K562 (cell line): Measurements from ENCODE around the gene TTC31. TPM values are rescaled to one million over a fixed set of nuclear protein-coding genes. Genes with fewer than 3 reads are reported as not detected.
A peak's percentile ranks its signal among the peaks of the same experiment; 100 is the strongest.

ENCODE experiments used
- ATAC-seq: fragments of 200-7000 bp; cut with Tn5 transposase; 3 replicates; pipeline ENCODE4 v1.9.1; 2020; ENCODE audit warnings: moderate library complexity
- BruUV-seq: library from RNA; stranded (reverse); fragments of 400-500 nt; replicated peaks from 2 replicates; lab custom pipeline; 2021; lab: Mats Ljungman, UMichigan
- CTCF ChIA-PET: fragments of 300-600 bp; formaldehyde crosslinking; extraction: SDS; loops from one replicate; lab custom pipeline; 2021; ENCODE audit warnings: low intra/inter-chr PET ratio; lab: Yijun Ruan, JAX
- POLR2A ChIA-PET: fragments of 300-600, 350-650 bp; sonication (Branson Sonifier 250); formaldehyde crosslinking; extraction: SDS; loops from one replicate; lab custom pipeline; 2021; ENCODE audit warnings: antibody characterized with exemption, inconsistent platforms; lab: Yijun Ruan, JAX
- DNase-seq, 4 experiments: peaks; one replicate each; pipeline versions ENCODE4 v3.0.0 to v3.0.0-alpha.2; 2011 to 2018; ENCODE audit warnings: low spot score in 3 of 4, mixed read lengths in 3 of 4; ENCODE audit errors: extremely low read depth in 1 of 4
- FAIRE-seq: peaks from 2 replicates; lab custom pipeline; 2011; peaks lifted over from hg19 to GRCh38; lab: Jason Lieb, UNC
- H2AFZ ChIP-seq: 2 replicates; pipeline ENCODE4 v1.6.0; 2011; ENCODE audit warnings: low read depth, low read length, control low read depth, inconsistent platforms
- H3K27ac ChIP-seq: fragments of 200-600 bp; 3 replicates; pipeline ENCODE4 v1.8.0; 2011; ENCODE audit warnings: low read depth, mild to moderate bottlenecking, control low read depth, inconsistent platforms, low read length, moderate library complexity, mixed read lengths; ENCODE audit errors: extremely low read depth
- H3K27me3 ChIP-seq, 2 experiments: fragments of 300-600 bp in 1 of 2; 2 replicates in 1 of 2; 3 replicates in 1 of 2; pipeline versions ENCODE4 v1.6.0 to v1.8.0; 2011; ENCODE audit warnings: inconsistent platforms in 2 of 2, low read length in 2 of 2, mild to moderate bottlenecking in 1 of 2, mixed read lengths in 1 of 2, moderate library complexity in 1 of 2; ENCODE audit not compliant: control insufficient read depth in 2 of 2, insufficient read depth in 2 of 2
- H3K36me3 ChIP-seq: fragments of 300-600 bp; 3 replicates; pipeline ENCODE4 v1.8.0; 2011; ENCODE audit warnings: mild to moderate bottlenecking, low read length, inconsistent platforms; ENCODE audit not compliant: control insufficient read depth, insufficient read depth
- H3K4me1 ChIP-seq, 2 experiments: fragments of 200-600 bp in 1 of 2; replicated peaks in 1 of 2; 2 replicates in 1 of 2; 3 replicates in 1 of 2; pipeline versions ENCODE4 v1.5.1 to v1.8.0; 2011; ENCODE audit warnings: inconsistent platforms in 2 of 2, low read length in 2 of 2, mild to moderate bottlenecking in 1 of 2, mixed read lengths in 1 of 2, moderate library complexity in 1 of 2; ENCODE audit not compliant: control insufficient read depth in 2 of 2, insufficient read depth in 2 of 2
- H3K4me2 ChIP-seq: 2 replicates; pipeline ENCODE4 v1.6.1; 2011; ENCODE audit warnings: low read length, control low read depth, inconsistent platforms, mixed read lengths; ENCODE audit not compliant: insufficient read depth
- H3K4me3 ChIP-seq: fragments of 200-600 bp; sonication (generic), shearing (Covaris generic); 2 replicates; pipeline ENCODE4 v1.5.1; 2016; ENCODE audit warnings: control low read depth, inconsistent platforms
- H3K79me2 ChIP-seq: fragments of 200-600 bp; 3 replicates; pipeline ENCODE4 v1.8.0; 2011; ENCODE audit warnings: low read length, inconsistent platforms; ENCODE audit not compliant: control insufficient read depth, insufficient read depth
- H3K9ac ChIP-seq, 2 experiments: 2 replicates each; pipeline versions ENCODE4 v1.6.0 to v1.6.1; 2011; ENCODE audit warnings: low read depth in 2 of 2, low read length in 2 of 2, control low read depth in 1 of 2, inconsistent platforms in 1 of 2, mild to moderate bottlenecking in 1 of 2, mixed read lengths in 1 of 2; ENCODE audit not compliant: insufficient read depth in 1 of 2
- H3K9me1 ChIP-seq: one replicate; pipeline ENCODE4 v1.6.0; 2011; ENCODE audit warnings: inconsistent platforms, mild to moderate bottlenecking, low read length, moderate library complexity; ENCODE audit not compliant: control insufficient read depth, insufficient read depth
- H3K9me3 ChIP-seq: replicated peaks from 2 replicates; pipeline ENCODE4 v1.5.1; 2011; ENCODE audit warnings: low read depth, low read length, inconsistent platforms; ENCODE audit not compliant: control insufficient read depth, insufficient read depth
- H4K20me1 ChIP-seq: replicated peaks from 2 replicates; pipeline ENCODE4 v1.6.1; 2011; ENCODE audit warnings: low read length, inconsistent platforms, mixed read lengths; ENCODE audit not compliant: control insufficient read depth, insufficient read depth
- EHMT2 ChIP-seq: fragments of 450-650 bp; IDR thresholded peaks from 2 replicates; pipeline ENCODE4 v1.6.1; 2018; ENCODE audit warnings: antibody characterized with exemption
- ELF2 ChIP-seq: fragments of 250-450 bp; sonication (Bioruptor Pico); IDR thresholded peaks from 2 replicates; pipeline ENCODE4 v1.5.0; 2021; ENCODE audit warnings: mild to moderate bottlenecking
- EWSR1 ChIP-seq: fragments of 450-650 bp; IDR thresholded peaks from 2 replicates; pipeline ENCODE4 v1.6.1; 2018; ENCODE audit warnings: borderline replicate concordance, mild to moderate bottlenecking, low read depth, moderate library complexity; ENCODE audit not compliant: partially characterized antibody
- GABPB1 ChIP-seq: sonication (generic); formaldehyde crosslinking; IDR thresholded peaks from 2 replicates; pipeline ENCODE4 v1.8.0; 2022; ENCODE audit warnings: mild to moderate bottlenecking, missing genetic modification reagents
- HSF4 ChIP-seq: fragments of 250-450 bp; sonication (Bioruptor Pico); IDR thresholded peaks from 2 replicates; pipeline ENCODE4 v2.1.2; 2022; ENCODE audit warnings: mild to moderate bottlenecking, moderate library complexity, borderline replicate concordance
- KDM1A ChIP-seq, 2 experiments: fragments of 450-650 bp; IDR thresholded peaks; 2 replicates each; pipeline ENCODE4 v1.6.1; 2016; ENCODE audit warnings: mild to moderate bottlenecking in 2 of 2
- KLF6 ChIP-seq: fragments of 250-450 bp; sonication (Bioruptor Pico); IDR thresholded peaks from 2 replicates; pipeline ENCODE4 v1.4.0; 2020; ENCODE audit warnings: mild to moderate bottlenecking, moderate library complexity, borderline replicate concordance
- NFIX ChIP-seq: fragments of 250-450 bp; sonication (Bioruptor Pico); IDR thresholded peaks from 2 replicates; pipeline ENCODE4 v1.4.0; 2020; ENCODE audit warnings: low read depth, mild to moderate bottlenecking, moderate library complexity
- PCBP1 ChIP-seq: fragments of 200-400 bp; formaldehyde crosslinking; IDR thresholded peaks from 2 replicates; pipeline ENCODE4 v1.6.1; 2018; ENCODE audit warnings: mild to moderate bottlenecking, low read depth, low read length; ENCODE audit not compliant: poor library complexity, severe bottlenecking
- RCOR1 ChIP-seq, 2 experiments: IDR thresholded peaks; 2 replicates each; pipeline ENCODE4 v1.6.1; 2012; ENCODE audit warnings: low read depth in 2 of 2, low read length in 2 of 2, borderline replicate concordance in 1 of 2, improper control_type of control experiment in 1 of 2
- STAT5A ChIP-seq: IDR thresholded peaks from 2 replicates; pipeline ENCODE4 v1.6.1; 2012; ENCODE audit warnings: low read length, inconsistent platforms, borderline replicate concordance
- TAF9B ChIP-seq: fragments of 450-650 bp; IDR thresholded peaks from 2 replicates; pipeline ENCODE4 v1.6.1; 2018; ENCODE audit warnings: mild to moderate bottlenecking; ENCODE audit not compliant: partially characterized antibody
- TRIM28 ChIP-seq: fragments of 450-650 bp; IDR thresholded peaks from 2 replicates; pipeline ENCODE4 v1.6.1; 2017
- U2AF2 ChIP-seq: fragments of 200-400 bp; formaldehyde crosslinking; optimal IDR thresholded peaks from 2 replicates; pipeline ENCODE3; 2017; ENCODE audit warnings: low read depth, mild to moderate bottlenecking, low read length
- ZNF184 ChIP-seq: sonication (generic); formaldehyde crosslinking; IDR thresholded peaks from 2 replicates; pipeline ENCODE4 v1.5.0; 2020; ENCODE audit warnings: missing genetic modification reagents
- ZNF384 ChIP-seq: IDR thresholded peaks from 2 replicates; pipeline ENCODE4 v1.6.1; 2012; ENCODE audit warnings: low read depth, low read length, improper control_type of control experiment
- ZSCAN32 ChIP-seq: fragments of 450-650 bp; formaldehyde crosslinking; IDR thresholded peaks from 2 replicates; pipeline ENCODE4 v1.4.0; 2020; ENCODE audit warnings: mild to moderate bottlenecking, moderate library complexity
- WGBS: fragments of 100-300 bp; shearing (Covaris generic); methylation state at CpG from one replicate; pipeline ENCODE4 v1.1.6; 2016; ENCODE audit warnings: low coverage, mixed read lengths; ENCODE audit not compliant: insufficient coverage; ENCODE audit errors: missing lambda C conversion rate; 5-methylcytosine and 5-hydroxymethylcytosine counted together
- in situ Hi-C: fragments of 300-500 bp; cut with MboI; formaldehyde crosslinking; loops from 4 replicates; pipeline ENCODE4 v1.15.0; 2018; ENCODE audit warnings: inconsistent platforms, mixed read lengths
- intact Hi-C: fragments of 100-400 bp; cut with micrococcal nuclease; formaldehyde crosslinking; loops from 2 replicates; pipeline ENCODE4 v1.14.2; 2022
- polyA plus RNA-seq, 8 experiments: library from polyadenylated mRNA; depleted of rRNA in 4 of 8; stranded (reverse) in 5 of 8; unstranded in 3 of 8; fragments of >200 nt; fragmentation: Nextera tagmentation in 2 of 8; fragmentation: Illumina TruSeq in 1 of 8; extraction: Ambion mirVana in 2 of 8; extraction: Trizol in 1 of 8; gene quantifications; 2 replicates each; pipeline versions ENCODE4 v1.2.1 to v1.2.3, GENCODE V29; 2011 to 2014; ENCODE audit warnings: inconsistent platforms in 1 of 8, missing spikeins in 1 of 8
- total RNA-seq, 7 experiments: library from RNA; depleted of rRNA in 6 of 7; stranded (reverse); fragments of >200 nt in 6 of 7; fragmentation: Illumina TruSeq in 2 of 7; extraction: Trizol in 2 of 7; gene quantifications; 2 replicates each; pipeline versions ENCODE4 v1.2.1 to v1.2.3, GENCODE V29; 2011 to 2021; ENCODE audit warnings: low replicate concordance in 1 of 7
- TF ChIP-seq, protein P1 (sequence below), 3 experiments: IDR thresholded peaks in 2 of 3; conservative IDR thresholded peaks in 1 of 3; 2 replicates each; pipeline ENCODE4 v1.5.1; 2011 to 2012; ENCODE audit warnings: low read length in 3 of 3, mild to moderate bottlenecking in 3 of 3, control low read depth in 2 of 3, improper control_type of control experiment in 1 of 3, inconsistent platforms in 1 of 3, low read depth in 1 of 3, mixed read lengths in 1 of 3, moderate library complexity in 1 of 3; ENCODE audit not compliant: insufficient read depth in 2 of 3
- TF ChIP-seq, protein P2 (sequence below): sonication (generic); formaldehyde crosslinking; IDR thresholded peaks from 2 replicates; pipeline ENCODE4 v1.4.0; 2020; ENCODE audit warnings: mild to moderate bottlenecking, missing genetic modification reagents

TTC31 gene
- total and polyA plus RNA-seq, 9 of the 15 experiments (the other 6 are each of a cell fraction or from before 2014, with no cell fraction given): 4.7 to 30.5 (median 15.9) TPM

DNA sequence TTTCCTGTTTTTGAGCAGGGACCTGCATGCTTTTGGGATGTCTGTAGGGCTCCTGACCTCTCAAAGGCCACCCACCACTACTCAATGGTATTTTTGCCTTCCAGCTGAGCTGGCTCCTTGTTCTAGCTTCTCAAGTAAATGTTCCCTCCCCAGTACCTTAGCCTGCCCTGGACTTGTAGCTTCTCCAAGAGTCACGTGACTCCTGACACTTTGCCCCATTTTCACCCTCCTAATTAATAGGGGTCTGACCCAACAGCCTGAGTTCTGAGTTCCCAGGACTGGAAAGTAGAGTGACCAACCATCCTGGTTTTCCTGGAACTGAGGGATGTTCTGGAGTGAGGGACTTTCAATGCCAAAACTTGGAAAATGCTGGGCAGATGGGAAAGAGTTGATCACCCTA lies 12.6 kb downstream of the TTC31 start (continued):
- TF ChIP-seq ZNF384 (no peak), ELF2 (CRISPR knock-in tag) (no peak), TAF9B (no peak), EWSR1 (no peak)
- TF ChIP-seq, protein P1, sequence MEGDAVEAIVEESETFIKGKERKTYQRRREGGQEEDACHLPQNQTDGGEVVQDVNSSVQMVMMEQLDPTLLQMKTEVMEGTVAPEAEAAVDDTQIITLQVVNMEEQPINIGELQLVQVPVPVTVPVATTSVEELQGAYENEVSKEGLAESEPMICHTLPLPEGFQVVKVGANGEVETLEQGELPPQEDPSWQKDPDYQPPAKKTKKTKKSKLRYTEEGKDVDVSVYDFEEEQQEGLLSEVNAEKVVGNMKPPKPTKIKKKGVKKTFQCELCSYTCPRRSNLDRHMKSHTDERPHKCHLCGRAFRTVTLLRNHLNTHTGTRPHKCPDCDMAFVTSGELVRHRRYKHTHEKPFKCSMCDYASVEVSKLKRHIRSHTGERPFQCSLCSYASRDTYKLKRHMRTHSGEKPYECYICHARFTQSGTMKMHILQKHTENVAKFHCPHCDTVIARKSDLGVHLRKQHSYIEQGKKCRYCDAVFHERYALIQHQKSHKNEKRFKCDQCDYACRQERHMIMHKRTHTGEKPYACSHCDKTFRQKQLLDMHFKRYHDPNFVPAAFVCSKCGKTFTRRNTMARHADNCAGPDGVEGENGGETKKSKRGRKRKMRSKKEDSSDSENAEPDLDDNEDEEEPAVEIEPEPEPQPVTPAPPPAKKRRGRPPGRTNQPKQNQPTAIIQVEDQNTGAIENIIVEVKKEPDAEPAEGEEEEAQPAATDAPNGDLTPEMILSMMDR (IDR thresholded peaks at IDR 0.05 in 2 of 3, conservative IDR thresholded peaks at IDR 0.05 in 1 of 3; ENCODE audit: insufficient read depth in 2 of 3, low read depth in 1 of 3, low read length in 3 of 3): no peak

DNA sequence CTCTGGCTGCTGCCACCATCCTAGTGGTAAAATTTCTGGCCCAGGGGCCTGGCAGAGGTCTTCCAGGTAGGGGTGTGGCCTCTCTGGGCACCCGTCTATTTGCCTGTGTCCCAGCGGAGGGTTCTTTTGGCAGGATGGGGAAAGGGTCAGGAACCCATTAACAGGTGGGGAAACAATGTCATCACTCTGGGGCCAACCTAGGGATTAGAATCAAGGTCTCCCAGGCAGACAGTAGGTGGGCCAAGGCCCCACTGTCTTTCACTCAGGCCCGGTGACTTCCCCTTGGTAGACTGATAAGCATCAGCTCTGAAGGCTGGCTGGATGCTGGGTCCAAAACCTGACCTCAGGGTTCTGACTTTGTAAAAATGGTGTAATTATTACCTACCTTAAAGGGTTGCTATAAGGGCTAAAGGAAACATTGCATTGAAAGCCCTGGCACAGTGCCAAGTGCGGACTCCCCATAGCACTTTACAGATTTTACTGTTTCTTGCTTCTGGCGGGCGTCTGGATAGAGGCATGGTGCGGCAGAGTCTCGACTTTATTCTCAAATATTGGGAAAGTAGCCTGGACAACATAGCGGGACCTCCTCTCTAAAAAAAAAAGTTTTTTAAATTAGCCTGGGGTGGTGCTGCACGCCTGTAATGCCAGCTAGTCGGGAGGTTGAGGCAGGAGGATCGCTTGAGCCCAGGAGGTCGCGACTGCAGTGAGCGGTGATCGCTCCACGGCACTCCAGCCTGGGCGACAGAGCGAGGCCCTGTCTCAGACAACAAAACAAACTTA lies 14.3 kb downstream of the TTC31 start:
- Histone ChIP-seq H3K27ac (no peak overlapping the region), H3K9me3 (no peaks in the 10 kb centered on the region), H3K27me3 (no peaks in the 10 kb centered on the region), H3K9me1 (no peaks in the 10 kb centered on the region), H3K4me3 (no peak overlapping the region), H4K20me1 (no peaks in the 10 kb centered on the region), H3K4me2 (no peak overlapping the region), H3K36me3 (peaks cover 23% of the 10 kb centered on the region; the same call in 2 of the 3 replicates), H3K79me2 (no peaks in the 10 kb centered on the region), H2AFZ (no peak overlapping the region), H3K4me1 (peaks cover 11 to 32% of the 10 kb centered on the region in 2 experiments; a peak in 4 of 5 replicates), H3K9ac (no peak overlapping the region)
- POLR2A ChIA-PET: interaction anchor here (1.0 kb wide), 1 partner anchor 25 kb away, joined by 3 read pairs; no protein-coding TSS in a partner anchor
- in situ Hi-C loops (no loop called here), intact Hi-C loops (no loop called here)
- no peak for FAIRE-seq
- DNase-seq: no peak
- CTCF ChIA-PET: no interaction called here
- BruUV-seq: no TSS peak
- ATAC-seq: no peak
- WGBS: 87% methylated on average over 18 of the region's 19 CpGs
- no peak for TF ChIP-seq RCOR1 (IDR thresholded peaks at IDR 0.05; ENCODE audit: borderline replicate concordance in 1 of 2, low read depth in 2 of 2, low read length in 2 of 2)
- TF ChIP-seq TRIM28: no peak
- no peak for TF ChIP-seq GABPB1 (CRISPR knock-in tag)
- TF ChIP-seq, protein P2, sequence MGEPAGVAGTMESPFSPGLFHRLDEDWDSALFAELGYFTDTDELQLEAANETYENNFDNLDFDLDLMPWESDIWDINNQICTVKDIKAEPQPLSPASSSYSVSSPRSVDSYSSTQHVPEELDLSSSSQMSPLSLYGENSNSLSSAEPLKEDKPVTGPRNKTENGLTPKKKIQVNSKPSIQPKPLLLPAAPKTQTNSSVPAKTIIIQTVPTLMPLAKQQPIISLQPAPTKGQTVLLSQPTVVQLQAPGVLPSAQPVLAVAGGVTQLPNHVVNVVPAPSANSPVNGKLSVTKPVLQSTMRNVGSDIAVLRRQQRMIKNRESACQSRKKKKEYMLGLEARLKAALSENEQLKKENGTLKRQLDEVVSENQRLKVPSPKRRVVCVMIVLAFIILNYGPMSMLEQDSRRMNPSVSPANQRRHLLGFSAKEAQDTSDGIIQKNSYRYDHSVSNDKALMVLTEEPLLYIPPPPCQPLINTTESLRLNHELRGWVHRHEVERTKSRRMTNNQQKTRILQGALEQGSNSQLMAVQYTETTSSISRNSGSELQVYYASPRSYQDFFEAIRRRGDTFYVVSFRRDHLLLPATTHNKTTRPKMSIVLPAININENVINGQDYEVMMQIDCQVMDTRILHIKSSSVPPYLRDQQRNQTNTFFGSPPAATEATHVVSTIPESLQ: no peak
- TF ChIP-seq ZNF184 (CRISPR knock-in tag): no peak
- no peak for TF ChIP-seq EHMT2
- TF ChIP-seq KLF6 (CRISPR knock-in tag): no peak
- no peak for TF ChIP-seq ZSCAN32 (CRISPR knock-in tag)
- TF ChIP-seq HSF4 (CRISPR knock-in tag): no peak
- TF ChIP-seq NFIX: peak; percentile 97
- TF ChIP-seq STAT5A: no peak
- no peak for TF ChIP-seq KDM1A (IDR thresholded peaks at IDR 0.05)
- TF ChIP-seq U2AF2: no peak
- no peak for TF ChIP-seq PCBP1
